Immature natural killer cell (primary cell): ENCODE data around the gene ORC5. TPM values are rescaled to one million over a fixed set of nuclear protein-coding genes. Genes with fewer than 3 reads are reported as not detected.
"Not testable (repeated sequence)": the region's sequence is repeated elsewhere in the genome, so short reads cannot be mapped to it uniquely, and the experiment has no call there.

Experiments used
- DNase-seq, 3 donors: peaks; one replicate each; pipeline ENCODE4 v3.0.0; 2022; ENCODE audit warnings: mixed read lengths in 1 of 3
- H3K27ac Mint-ChIP-seq, 6 donors: one replicate each; pipeline ENCODE4 v1.8.0; 2020; ENCODE audit warnings: mixed read lengths in 6 of 6, mild to moderate bottlenecking in 5 of 6, inconsistent platforms in 4 of 6, moderate library complexity in 3 of 6
- H3K27me3 Mint-ChIP-seq, 3 donors: one replicate each; pipeline ENCODE4 v1.8.0; 2020 to 2021; ENCODE audit warnings: low read depth in 3 of 3, mild to moderate bottlenecking in 3 of 3, mixed read lengths in 3 of 3, moderate library complexity in 3 of 3, inconsistent platforms in 1 of 3
- H3K36me3 Mint-ChIP-seq, 3 donors: one replicate each; pipeline ENCODE4 v1.8.0; 2020; ENCODE audit warnings: mixed read lengths in 3 of 3, inconsistent platforms in 2 of 3, mild to moderate bottlenecking in 2 of 3
- H3K4me1 Mint-ChIP-seq, 2 donors: one replicate each; pipeline ENCODE4 v1.8.0; 2020; ENCODE audit warnings: inconsistent platforms in 2 of 2, mild to moderate bottlenecking in 2 of 2, mixed read lengths in 2 of 2, moderate library complexity in 1 of 2
- H3K4me3 Mint-ChIP-seq, 5 donors: one replicate each; pipeline ENCODE4 v1.8.0; 2020; ENCODE audit warnings: mild to moderate bottlenecking in 5 of 5, mixed read lengths in 5 of 5, inconsistent platforms in 3 of 5, moderate library complexity in 3 of 5
- H3K9me3 Mint-ChIP-seq, 6 donors: one replicate each; pipeline ENCODE4 v1.8.0; 2020; ENCODE audit warnings: mild to moderate bottlenecking in 6 of 6, mixed read lengths in 6 of 6, inconsistent platforms in 4 of 6, moderate library complexity in 3 of 6
- polyA plus RNA-seq, 3 donors: library from polyadenylated mRNA; unstranded; fragments of 300-500 nt; fragmentation: Illumina TruSeq; gene quantifications; one replicate each; pipeline ENCODE4 v1.2.3, GENCODE V29; 2021

The ORC5 gene
- polyA plus RNA-seq = 10 to 100 TPM; 15.5 to 27.7 (median 16.9) TPM

DNA sequence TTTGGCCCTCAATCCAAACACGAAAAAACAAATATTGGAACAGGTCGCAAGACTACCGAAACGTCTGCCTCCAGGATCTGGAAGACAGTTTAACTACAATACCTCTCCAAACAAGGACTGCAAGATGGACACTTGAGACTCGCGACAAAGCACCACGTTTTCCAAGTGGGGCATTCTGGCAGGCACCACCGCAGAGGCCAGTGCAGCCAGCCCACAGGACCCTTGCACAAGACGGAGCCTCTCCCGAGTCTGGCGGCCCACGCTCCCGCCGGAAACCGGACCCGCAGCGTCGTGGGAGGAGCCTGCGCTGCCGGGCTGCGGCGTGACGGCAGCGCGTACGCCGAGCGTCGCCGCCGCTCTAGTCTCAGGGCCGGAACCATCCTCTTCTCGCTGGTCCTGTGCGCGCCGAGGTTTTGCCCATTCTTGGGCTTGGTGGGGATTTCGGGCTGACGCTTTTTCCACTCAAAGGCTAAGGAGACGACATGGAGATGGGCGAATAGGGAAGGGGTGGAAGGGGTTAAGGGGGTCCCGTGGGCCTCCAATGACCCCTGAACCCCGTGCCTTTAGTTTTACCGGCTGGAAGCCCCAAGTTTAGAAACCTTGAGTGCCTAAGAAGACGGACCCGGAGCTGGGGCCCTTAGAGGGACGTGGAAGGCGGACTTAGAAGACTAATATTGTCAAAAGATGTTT is at the start of gene ORC5:
Gene ORC5 (minus strand): TSS at position 283 of the 690 bp plus-strand sequence. CDS start 109 bp downstream, at position 174.
- Mint-ChIP-seq H3K4me1 (peaks cover 29 to 49% of the 10 kb centered on the region in 2 donors), H3K9me3 (peaks cover 0 to 2% (median 0%) of the 10 kb centered on the region in 6 donors), H3K4me3 (peak within 1 kb of the TSS; percentile 93 to 99 (median 96)), H3K27me3 (peaks cover 8 to 27% (median 14%) of the 10 kb centered on the region in 3 donors), H3K36me3 (peaks cover 6 to 12% (median 9%) of the 10 kb centered on the region in 3 donors), H3K27ac (peak within 1 kb of the TSS; percentile 96 to 98 (median 98))
- DNase-seq = peak; percentile 76 to 79 (median 78)

DNA sequence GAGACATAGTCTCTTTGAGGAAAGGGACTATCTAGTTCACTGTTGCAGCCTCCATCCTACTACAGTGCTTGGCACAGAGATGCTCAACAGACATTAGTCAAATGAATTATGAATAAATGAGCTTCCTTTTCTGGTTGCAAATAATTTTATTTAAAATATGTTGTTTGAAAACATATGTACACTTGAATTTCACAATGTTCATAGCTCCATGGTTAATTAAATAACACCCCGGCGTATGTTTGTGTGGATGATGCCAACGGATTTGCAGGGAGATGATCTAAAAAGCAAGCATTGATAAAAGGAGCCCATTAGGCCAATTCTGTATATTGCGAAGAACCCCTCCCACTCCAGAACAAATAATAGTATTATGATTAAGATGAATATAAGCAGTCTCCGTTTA is 47.8 kb upstream of the ORC5 start:
- no peaks in the 10 kb centered on the region for H3K36me3 Mint-ChIP-seq
- no peaks in the 10 kb centered on the region for H3K4me1 Mint-ChIP-seq
- peaks cover 1 to 15% (median 7%) of the 10 kb centered on the region in 3 donors for H3K27me3 Mint-ChIP-seq
- no peak overlapping the region for H3K4me3 Mint-ChIP-seq
- H3K9me3 Mint-ChIP-seq = peaks cover 0 to 1% (median 0%) of the 10 kb centered on the region in 6 donors
- no peak for DNase-seq
- no peak overlapping the region for H3K27ac Mint-ChIP-seq

DNA sequence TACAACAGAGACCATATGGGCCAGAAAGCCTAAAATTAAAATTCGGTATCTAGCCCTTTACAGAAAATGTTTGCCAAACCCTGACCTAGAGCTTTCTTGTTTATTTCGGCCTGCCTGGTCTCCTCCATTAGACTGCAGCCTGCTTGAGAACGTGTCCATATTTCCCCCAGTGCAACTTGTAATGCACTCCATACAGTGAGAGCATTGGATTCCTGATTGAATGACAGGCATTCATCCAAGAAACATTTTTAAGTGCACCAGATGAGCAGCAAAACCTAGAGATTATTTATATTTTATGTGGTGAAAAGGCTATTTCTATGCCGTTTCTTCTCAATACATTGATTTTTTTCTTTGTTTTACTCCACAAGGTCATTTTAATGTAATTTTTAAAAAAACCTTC is 47.4 kb upstream of the ORC5 start:
- no peak overlapping the region for H3K4me3 Mint-ChIP-seq
- no peaks in the 10 kb centered on the region for H3K36me3 Mint-ChIP-seq
- no peaks in the 10 kb centered on the region for H3K4me1 Mint-ChIP-seq
- H3K27me3 Mint-ChIP-seq = peaks cover 1 to 12% (median 7%) of the 10 kb centered on the region in 3 donors
- H3K27ac Mint-ChIP-seq = no peak overlapping the region
- DNase-seq = no peak
- H3K9me3 Mint-ChIP-seq = peaks cover 0 to 2% (median 0%) of the 10 kb centered on the region in 6 donors

DNA sequence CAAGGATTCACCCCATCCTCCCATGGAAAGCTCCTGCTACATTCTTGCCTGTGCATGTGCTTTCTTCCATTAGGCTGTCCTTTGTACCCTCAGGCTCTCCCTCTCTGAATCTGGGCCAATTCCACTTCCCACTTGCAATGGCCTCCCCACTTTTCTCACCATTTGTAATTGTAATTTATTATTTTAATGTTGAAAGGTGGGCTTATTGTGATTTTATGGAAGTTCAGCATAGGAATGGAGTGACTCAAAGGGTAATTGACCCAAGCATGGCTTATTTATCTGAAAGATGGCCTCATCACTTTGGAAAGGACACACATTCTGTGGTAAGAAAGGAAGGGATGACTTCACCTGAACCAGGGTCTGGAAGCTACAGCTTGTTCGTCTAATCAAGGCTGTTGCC is 46.9 kb upstream of the ORC5 start:
- Mint-ChIP-seq H3K27ac (no peak overlapping the region), H3K27me3 (peaks cover 1 to 7% (median 7%) of the 10 kb centered on the region in 3 donors), H3K36me3 (no peaks in the 10 kb centered on the region), H3K9me3 (peaks cover 0 to 3% (median 0%) of the 10 kb centered on the region in 6 donors), H3K4me3 (no peak overlapping the region), H3K4me1 (no peaks in the 10 kb centered on the region)
- no peak for DNase-seq

DNA sequence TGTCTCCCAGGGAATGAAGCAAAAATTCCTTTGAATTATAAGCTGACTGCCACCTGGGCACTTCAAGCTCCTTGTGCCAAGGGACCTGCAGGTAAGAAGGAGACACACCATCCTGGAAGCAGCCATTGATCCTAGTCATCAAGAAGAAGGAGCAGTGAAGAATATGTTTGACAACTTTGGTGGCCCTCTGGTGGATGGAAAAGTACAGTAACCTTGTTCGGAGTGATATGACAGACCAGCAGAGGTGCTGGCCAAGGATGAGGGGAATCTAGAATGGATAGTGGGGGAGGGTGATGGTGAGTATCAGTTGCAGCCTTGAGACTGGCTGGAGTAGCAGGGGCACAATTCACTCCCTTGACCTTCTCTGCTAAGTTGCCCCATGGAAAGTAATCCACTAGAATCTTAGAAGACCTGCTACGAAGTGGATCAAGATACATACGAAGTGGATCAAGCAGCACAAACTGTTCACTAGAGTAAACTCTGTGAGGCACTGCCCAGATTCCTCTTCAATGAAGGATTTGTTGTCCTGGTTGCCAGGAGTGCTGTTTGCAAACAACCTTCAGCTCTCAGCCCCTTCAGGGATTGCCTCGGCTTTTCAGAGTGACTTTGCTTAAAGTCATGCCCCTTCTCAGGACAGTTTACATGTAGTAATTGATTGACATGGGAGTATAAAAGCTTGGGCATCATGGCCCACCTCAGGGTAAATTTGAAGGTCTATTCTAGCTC is 44.8 kb upstream of the ORC5 start:
- no peak overlapping the region for H3K27ac Mint-ChIP-seq
- H3K9me3 Mint-ChIP-seq = peaks cover 0 to 4% (median 0%) of the 10 kb centered on the region in 6 donors
- no peak for DNase-seq
- no peaks in the 10 kb centered on the region for H3K4me1 Mint-ChIP-seq
- H3K27me3 Mint-ChIP-seq = peaks cover 2 to 16% (median 12%) of the 10 kb centered on the region in 3 donors
- H3K4me3 Mint-ChIP-seq = no peak overlapping the region
- H3K36me3 Mint-ChIP-seq = no peaks in the 10 kb centered on the region

DNA sequence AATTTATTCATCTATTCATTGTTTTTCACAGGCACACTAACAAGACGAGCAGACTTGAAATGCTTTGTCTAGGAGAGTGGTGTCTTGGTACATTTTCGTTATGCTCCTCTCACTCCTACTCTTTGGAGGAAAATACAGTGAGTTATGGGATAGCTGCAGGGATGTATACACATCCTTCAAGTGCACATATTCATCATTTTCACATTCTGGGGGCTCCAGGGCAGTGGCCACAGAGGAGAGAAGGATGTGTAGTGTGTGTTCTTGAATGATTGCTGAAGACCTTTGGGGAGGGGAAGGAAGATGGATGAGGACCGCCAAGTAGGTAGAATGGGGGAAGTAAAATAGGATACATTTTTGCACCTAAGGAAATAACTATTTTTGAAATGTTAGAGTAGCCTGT is 34.8 kb upstream of the ORC5 start:
- no peaks in the 10 kb centered on the region for H3K36me3 Mint-ChIP-seq
- H3K27ac Mint-ChIP-seq = no peak overlapping the region
- H3K9me3 Mint-ChIP-seq = peaks cover 0 to 2% (median 0%) of the 10 kb centered on the region in 6 donors
- DNase-seq = no peak
- H3K4me3 Mint-ChIP-seq = no peak overlapping the region
- H3K4me1 Mint-ChIP-seq = no peaks in the 10 kb centered on the region
- H3K27me3 Mint-ChIP-seq = peaks cover 2 to 31% (median 18%) of the 10 kb centered on the region in 3 donors

DNA sequence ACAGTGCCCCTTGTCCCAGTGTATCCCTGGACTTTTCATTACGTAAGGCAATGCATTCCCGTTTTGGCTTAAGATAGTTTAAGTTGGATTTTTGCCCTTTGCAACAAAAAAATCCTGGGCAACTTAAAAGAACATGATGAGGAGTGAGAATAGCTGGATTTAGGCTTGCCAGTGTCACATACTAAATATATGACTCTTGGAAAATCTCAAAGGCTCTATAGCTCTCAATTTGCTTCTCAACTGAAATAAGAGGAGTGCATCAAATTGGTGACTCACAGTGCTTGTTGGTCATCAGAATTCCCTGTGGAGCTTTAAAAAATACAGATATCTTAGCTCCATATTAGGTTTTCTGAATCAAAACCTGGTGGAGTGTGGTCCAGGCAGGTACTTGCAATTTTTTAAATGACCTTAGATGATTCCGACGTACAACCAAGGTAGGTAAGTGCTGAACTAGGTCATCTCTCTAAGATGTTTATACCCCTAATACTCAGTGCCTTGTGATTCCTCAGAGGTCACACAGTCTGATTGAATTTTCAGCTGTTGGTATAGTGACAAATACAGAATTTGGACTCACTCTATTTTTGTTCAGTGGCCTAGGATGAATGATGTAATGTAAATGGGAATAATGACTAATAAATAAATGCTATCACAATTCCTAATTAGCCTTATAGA is 33.9 kb upstream of the ORC5 start:
- H3K36me3 Mint-ChIP-seq = no peaks in the 10 kb centered on the region
- no peak overlapping the region for H3K4me3 Mint-ChIP-seq
- no peaks in the 10 kb centered on the region for H3K9me3 Mint-ChIP-seq
- H3K27ac Mint-ChIP-seq = no peak overlapping the region
- H3K4me1 Mint-ChIP-seq = no peaks in the 10 kb centered on the region
- H3K27me3 Mint-ChIP-seq = peaks cover 2 to 24% (median 21%) of the 10 kb centered on the region in 3 donors
- DNase-seq = no peak

DNA sequence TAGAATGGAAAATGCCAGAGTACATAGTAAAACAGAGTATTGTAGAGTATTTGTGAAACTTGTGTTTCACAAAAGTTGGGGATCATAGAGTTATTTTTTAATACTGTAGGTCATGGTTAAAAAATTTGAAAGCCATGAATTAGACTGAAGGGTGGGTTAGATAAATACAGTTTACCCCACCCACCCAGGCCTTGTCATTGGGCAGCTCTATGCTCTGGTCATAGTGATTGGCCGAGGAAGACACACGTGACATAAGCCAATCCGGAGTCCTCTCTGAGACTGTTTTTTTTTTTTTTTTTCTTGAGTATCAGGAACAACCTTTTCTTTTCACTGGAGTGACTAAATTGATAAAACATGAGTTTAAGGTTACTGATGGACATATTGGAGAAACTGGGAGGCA is 33.3 kb upstream of the ORC5 start:
- H3K36me3 Mint-ChIP-seq = no peaks in the 10 kb centered on the region
- H3K4me1 Mint-ChIP-seq = no peaks in the 10 kb centered on the region
- H3K27ac Mint-ChIP-seq = no peak overlapping the region
- peaks cover 3 to 24% (median 21%) of the 10 kb centered on the region in 3 donors for H3K27me3 Mint-ChIP-seq
- no peak for DNase-seq
- no peaks in the 10 kb centered on the region for H3K9me3 Mint-ChIP-seq
- no peak overlapping the region for H3K4me3 Mint-ChIP-seq

DNA sequence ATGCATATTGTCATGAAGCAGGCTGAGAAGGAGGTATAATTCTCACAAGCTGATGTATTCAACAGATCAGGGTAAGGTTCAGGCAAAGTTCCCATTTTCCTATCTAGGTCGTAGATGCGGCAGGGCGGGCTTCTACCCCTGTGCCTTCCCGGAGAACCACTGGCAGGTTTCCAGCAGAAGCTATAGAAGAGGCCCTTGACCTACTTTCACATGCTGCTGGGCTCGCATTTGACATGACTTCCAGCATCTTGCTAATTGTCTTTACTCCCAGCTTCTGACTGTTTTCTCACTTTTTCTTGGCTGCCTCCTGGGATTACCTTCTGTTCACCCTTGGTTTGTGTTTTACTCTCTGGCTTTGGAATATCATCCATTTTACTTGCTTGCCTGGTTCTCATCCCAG is 32.6 kb upstream of the ORC5 start:
- no peak for DNase-seq
- no peaks in the 10 kb centered on the region for H3K4me1 Mint-ChIP-seq
- H3K4me3 Mint-ChIP-seq = no peak overlapping the region
- H3K27ac Mint-ChIP-seq = no peak overlapping the region
- H3K36me3 Mint-ChIP-seq = no peaks in the 10 kb centered on the region
- H3K9me3 Mint-ChIP-seq = no peaks in the 10 kb centered on the region
- peaks cover 3 to 21% (median 19%) of the 10 kb centered on the region in 3 donors for H3K27me3 Mint-ChIP-seq

DNA sequence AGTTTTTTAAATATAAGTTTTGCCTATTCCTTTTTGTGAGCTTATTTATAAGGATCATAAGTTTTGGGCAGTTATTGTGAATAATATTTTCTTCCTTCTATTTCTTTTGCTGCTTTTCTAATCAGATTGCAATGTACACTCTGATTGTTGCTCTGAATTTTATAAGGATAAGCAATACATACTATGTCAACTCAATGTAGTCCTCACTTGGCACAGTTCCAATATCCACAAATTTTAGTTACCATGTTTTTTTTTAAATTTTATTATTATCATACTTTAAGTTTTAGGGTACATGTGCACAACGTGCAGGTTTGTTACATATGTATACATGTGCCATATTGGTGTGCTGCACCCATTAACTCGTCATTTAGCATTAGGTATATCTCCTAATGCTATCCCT is 27.2 kb upstream of the ORC5 start:
- not testable (repeated sequence) for H3K36me3 Mint-ChIP-seq, DNase-seq, H3K4me3 Mint-ChIP-seq, H3K4me1 Mint-ChIP-seq, H3K9me3 Mint-ChIP-seq, H3K27ac Mint-ChIP-seq
- peaks cover 6 to 19% (median 8%) of the 10 kb centered on the region in 3 donors for H3K27me3 Mint-ChIP-seq

DNA sequence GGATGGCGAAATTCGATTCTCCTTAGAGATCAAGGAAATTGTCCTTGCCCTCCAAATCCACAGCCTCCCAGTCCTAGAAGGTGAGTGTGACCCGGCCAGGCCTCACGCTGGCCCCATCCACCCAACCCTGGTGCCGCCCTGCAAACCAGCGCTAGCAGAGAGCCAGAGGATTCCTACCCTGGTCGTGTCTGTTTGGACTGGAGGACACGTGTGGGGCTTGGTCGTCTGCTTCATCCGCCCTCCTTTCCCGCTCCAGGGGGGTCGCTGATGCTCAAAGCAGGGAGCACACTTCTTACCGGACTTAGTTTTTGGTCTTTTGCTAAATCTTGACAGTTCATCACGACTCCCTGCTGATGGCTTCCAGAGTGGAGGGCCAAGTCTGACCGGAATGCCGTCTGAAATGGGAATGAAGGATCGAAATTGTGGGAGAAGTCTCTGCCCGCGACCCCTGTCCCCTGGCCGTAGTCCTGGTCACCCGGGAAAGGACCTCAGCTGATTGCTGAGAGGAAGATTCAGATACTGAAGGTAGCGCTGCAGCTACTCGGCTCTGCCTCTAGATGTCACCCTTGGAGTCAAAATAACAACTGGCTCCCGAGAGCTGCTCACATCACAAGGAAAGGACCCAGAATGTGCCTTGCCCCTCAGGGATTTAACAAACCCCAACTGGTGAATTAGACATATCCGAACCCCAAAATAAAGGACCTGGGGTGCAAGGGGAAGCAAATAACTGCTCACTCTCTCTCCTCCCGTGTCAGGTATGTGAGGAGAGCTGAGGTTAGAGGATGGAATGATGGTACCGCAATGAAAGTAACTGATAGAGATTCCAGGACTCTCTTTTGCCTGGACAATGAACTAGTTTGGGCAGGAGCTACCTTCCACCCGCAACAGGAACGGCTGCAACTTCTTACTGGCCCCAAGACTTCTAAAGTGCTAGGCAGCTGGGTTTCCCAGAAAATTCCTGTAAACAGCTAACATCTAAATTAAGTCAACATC is 23.5 kb upstream of the ORC5 start:
- Mint-ChIP-seq H3K4me3 (no peak overlapping the region), H3K4me1 (peaks cover 0 to 1% of the 10 kb centered on the region in 2 donors), H3K27me3 (peaks cover 5 to 8% (median 6%) of the 10 kb centered on the region in 3 donors), H3K36me3 (no peaks in the 10 kb centered on the region), H3K9me3 (no peaks in the 10 kb centered on the region), H3K27ac (no peak overlapping the region)
- peak; percentile 18 to 34 (median 33) for DNase-seq

DNA sequence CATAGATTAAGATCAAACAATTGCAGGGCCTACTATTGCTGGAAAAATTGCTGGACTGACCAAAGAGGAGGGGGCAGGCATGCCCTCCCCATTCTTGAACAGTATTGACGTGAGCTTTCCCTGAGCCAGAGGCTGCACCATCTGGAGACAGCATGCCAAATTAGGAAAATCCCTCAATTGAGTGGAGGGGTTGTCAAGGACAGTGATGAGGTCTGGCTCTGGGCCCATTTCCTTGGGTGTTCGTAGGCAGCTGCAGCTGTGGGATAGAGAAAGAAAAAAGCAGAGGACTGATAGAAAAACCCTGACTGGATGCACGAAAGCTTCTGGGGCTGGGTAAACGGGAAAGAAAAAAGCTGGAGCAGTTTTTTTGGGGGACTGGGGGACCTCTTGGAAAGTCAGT is 22.8 kb upstream of the ORC5 start:
- H3K27ac Mint-ChIP-seq = no peak overlapping the region
- H3K36me3 Mint-ChIP-seq = no peaks in the 10 kb centered on the region
- no peak overlapping the region for H3K4me3 Mint-ChIP-seq
- H3K27me3 Mint-ChIP-seq = peaks cover 5 to 8% (median 6%) of the 10 kb centered on the region in 3 donors
- no peaks in the 10 kb centered on the region for H3K9me3 Mint-ChIP-seq
- H3K4me1 Mint-ChIP-seq = peaks cover 0 to 1% of the 10 kb centered on the region in 2 donors
- no peak for DNase-seq

DNA sequence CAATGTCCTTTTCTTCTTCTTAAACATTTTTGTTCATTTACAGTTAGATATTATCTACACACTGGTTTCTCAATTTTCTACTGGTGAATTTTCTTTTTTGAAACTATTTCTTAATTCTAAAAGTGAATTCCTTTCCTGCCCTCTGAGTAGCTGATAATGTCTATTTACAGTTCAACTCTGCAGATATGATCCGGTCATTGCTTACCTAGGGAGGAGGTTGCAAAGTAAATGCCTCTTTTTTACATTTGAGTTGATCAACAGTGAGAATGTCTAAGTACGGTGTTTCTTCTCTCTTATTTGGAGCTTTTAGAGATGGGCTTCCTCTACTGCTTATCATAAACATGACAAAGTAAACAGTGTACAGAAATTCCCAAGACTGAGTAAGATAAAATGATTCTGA is 20.6 kb upstream of the ORC5 start:
- Mint-ChIP-seq H3K36me3 (no peaks in the 10 kb centered on the region), H3K4me3 (no peak overlapping the region), H3K27me3 (peaks cover 4 to 20% (median 5%) of the 10 kb centered on the region in 3 donors), H3K27ac (no peak overlapping the region), H3K9me3 (peaks cover 0 to under 1% (median 0%) of the 10 kb centered on the region in 6 donors), H3K4me1 (peaks cover 0 to 1% of the 10 kb centered on the region in 2 donors)
- DNase-seq = no peak
